ENCODE results near the gene ENKUR. TPM values are rescaled to one million over a fixed set of nuclear protein-coding genes. Genes with fewer than 3 reads are reported as not detected.

ENKUR gene
- total RNA-seq, 2 experiments from 2014 or later: not detected

DNA sequence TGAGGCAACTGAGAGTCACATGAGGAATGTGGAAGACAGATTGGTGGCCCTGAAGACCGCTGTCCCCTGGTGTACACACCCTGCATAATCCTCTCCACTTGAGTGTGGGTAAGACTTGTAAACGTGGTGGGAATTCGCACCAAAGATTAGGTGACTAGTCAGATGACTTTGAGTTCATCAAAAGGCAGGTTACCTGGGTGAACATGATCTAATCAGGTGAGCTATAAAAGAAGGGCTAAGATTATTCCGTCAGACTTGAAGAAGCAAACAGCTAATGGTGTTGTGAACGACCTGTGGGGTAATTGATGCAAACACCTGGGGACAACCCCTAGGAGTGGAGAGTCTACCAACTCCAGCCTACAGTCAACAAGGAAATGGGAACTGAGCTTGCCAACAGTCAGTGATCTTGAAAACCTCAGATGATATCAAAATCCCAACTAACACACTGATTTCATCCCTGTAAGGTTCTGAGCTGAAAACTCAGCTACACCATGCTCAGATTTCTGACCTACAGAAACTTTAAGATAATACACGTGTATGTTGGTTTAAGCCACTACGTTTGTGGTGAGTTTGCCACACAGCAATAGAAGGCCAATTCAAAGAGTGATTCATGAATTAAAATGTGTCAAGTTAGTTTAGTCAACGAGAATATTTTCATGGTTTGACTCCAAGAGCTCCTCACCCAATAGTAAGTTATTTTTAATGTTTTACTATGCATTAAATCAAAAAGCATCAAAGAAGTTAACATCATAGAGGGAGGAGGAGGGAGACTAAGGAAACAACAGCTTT lies 80.3 kb downstream of the ENKUR start:
- DNase-seq (no peak), ATAC-seq (no peak)
- ChIA-PET CTCF (interaction anchor here (1.0 kb wide), 1 partner anchor 293 kb away, joined by 4 read pairs; no protein-coding TSS in a partner anchor), POLR2A (no interaction called here)
- peaks cover 4% of the 10 kb centered on the region for H3K36me3 Mint-ChIP-seq (ENCODE audit: low read depth)
- peaks cover 6% of the 10 kb centered on the region for H3K4me1 Mint-ChIP-seq (ENCODE audit: low read depth)
- no peak overlapping the region for H3K27ac Mint-ChIP-seq
- peaks cover 4% of the 10 kb centered on the region for H3K9me3 Mint-ChIP-seq (ENCODE audit: insufficient read depth)
- H3K4me3 Mint-ChIP-seq: no peak overlapping the region
- no peaks in the 10 kb centered on the region for H3K27me3 Mint-ChIP-seq (ENCODE audit: low read depth)

Other genes with a start within 250 kb of the ENKUR start
- 1 to 10 TPM; 1.6 to 2.9 TPM for gene PRTFDC1, start 63.6 kb downstream of the ENKUR start, total RNA-seq
- gene THNSL1, start 454 bp upstream of the ENKUR start, total RNA-seq: 1 to 10 TPM; 3.8 to 4.2 TPM
- not detected for gene GPR158, start 158.8 kb upstream of the ENKUR start, total RNA-seq